Transverse colon (tissue), 4 donors: ENCODE results near the gene GRM8. TPM values are rescaled to one million over a fixed set of nuclear protein-coding genes. Genes with fewer than 3 reads are reported as not detected.

Source experiments
- DNase-seq: peaks from one replicate; pipeline ENCODE4 v3.0.0-alpha.2; 2019
- H3K27ac ChIP-seq, 4 donors: fragments of 200-600 bp; sonication (generic); 2 replicates each; pipeline ENCODE4 v1.5.1; 2016 to 2018; ENCODE audit warnings: inconsistent platforms in 4 of 4
- H3K27me3 ChIP-seq: fragments of 200-600 bp; sonication (generic); 2 replicates; pipeline ENCODE4 v1.5.1; 2017; ENCODE audit warnings: inconsistent platforms
- H3K36me3 ChIP-seq, 4 donors: fragments of 200-600 bp; sonication (generic); 2 replicates each; pipeline ENCODE4 v1.5.1; 2017 to 2019; ENCODE audit warnings: inconsistent platforms in 4 of 4
- H3K4me1 ChIP-seq, 4 donors: fragments of 200-600 bp; sonication (generic); 2 replicates each; pipeline ENCODE4 v1.5.1; 2017 to 2020; ENCODE audit warnings: inconsistent platforms in 4 of 4
- H3K4me3 ChIP-seq, 4 donors: fragments of 200-600 bp; sonication (generic); 1 replicate in 1 of 4; 2 replicates in 3 of 4; pipeline versions ENCODE4 v1.5.1 to v1.6.1; 2017 to 2019; ENCODE audit warnings: inconsistent platforms in 4 of 4
- H3K9me3 ChIP-seq, 2 donors: fragments of 200-600 bp; sonication (generic); 2 replicates each; pipeline ENCODE4 v1.5.1; 2017 to 2019; ENCODE audit warnings: inconsistent platforms in 2 of 2
- EP300 ChIP-seq: sonication (generic); formaldehyde crosslinking; IDR thresholded peaks from one replicate; pipeline ENCODE4 v1.6.1; 2017; ENCODE audit warnings: antibody characterized with exemption, low read depth
- POLR2A ChIP-seq: fragments of 450-650 bp; IDR thresholded peaks from one replicate; pipeline ENCODE4 v1.6.1; 2016; ENCODE audit warnings: antibody characterized with exemption, mild to moderate bottlenecking, moderate library complexity
- POLR2AphosphoS5 ChIP-seq, 3 donors: sonication (generic); formaldehyde crosslinking; IDR thresholded peaks; one replicate each; pipeline ENCODE4 v1.6.1; 2016; ENCODE audit warnings: antibody characterized with exemption in 3 of 3
- WGBS, 2 donors: methylation state at CpG; one replicate each; pipeline ENCODE4 v1.1.5; 2018; ENCODE audit warnings: low coverage in 1 of 2; 5-methylcytosine and 5-hydroxymethylcytosine counted together
- in situ Hi-C, 4 donors: fragments of 200-750 bp; cut with MboI; loops; one replicate each; pipeline versions ENCODE4 v1.15.0 to v1.15.1; 2017; ENCODE audit warnings: low sequenced_read_pairs in 3 of 4, low pct_ligation_motif_present in 1 of 4, low pct_unique_long_range_greater_than_20kb in 1 of 4
- intact Hi-C: fragments of 100-400 bp; cut with DNase I; formaldehyde crosslinking; loops from one replicate; pipeline ENCODE4 v1.15.1; 2023; ENCODE audit warnings: low total_unique reads
- total RNA-seq, 4 donors: library from RNA; depleted of rRNA; stranded (reverse); fragments of >200 nt; gene quantifications; one replicate each; pipeline ENCODE4 v1.1.0, GENCODE V29; 2016
- TF ChIP-seq, protein P1 (sequence below), 5 experiments: fragments of 200-600 bp in 3 of 5; fragments of 450-650 bp in 2 of 5; sonication (generic) in 3 of 5; IDR thresholded peaks; 1 replicate in 2 of 5; 2 replicates in 3 of 5; pipeline ENCODE4 v1.5.1; 2016 to 2017; ENCODE audit warnings: antibody characterized with exemption in 5 of 5, inconsistent platforms in 3 of 5, mild to moderate bottlenecking in 2 of 5, moderate library complexity in 1 of 5

GRM8 gene
- total RNA-seq, 4 donors from 2014 or later: 0.68 to 9.7 (median 2.9) TPM

DNA sequence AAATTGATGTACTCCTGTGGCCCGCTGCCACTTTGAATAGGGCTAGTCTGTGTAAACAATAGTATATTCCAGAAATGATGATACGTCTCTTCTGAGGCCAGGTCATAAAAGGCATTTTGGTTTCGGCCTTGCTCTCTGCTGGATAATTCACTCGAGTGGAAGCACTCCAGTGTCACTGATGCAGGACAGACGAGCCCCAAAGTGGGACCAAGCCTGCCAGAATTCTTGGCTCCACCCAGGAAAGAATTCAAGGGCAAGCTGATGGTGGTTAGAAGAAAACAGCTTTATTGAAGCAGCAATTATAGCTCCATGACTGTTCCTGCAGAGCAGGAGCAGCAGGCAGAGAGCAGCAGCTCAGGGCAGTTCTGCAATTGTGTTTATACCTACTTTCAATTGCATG, 717.6 kb downstream of the GRM8 start:
- H3K9me3 ChIP-seq: no peaks in the 10 kb centered on the region
- H3K36me3 ChIP-seq: no peaks in the 10 kb centered on the region
- intact Hi-C loops (no loop called here), in situ Hi-C loops (no loop called here)
- WGBS, 2 donors: 65% methylated on average over 5 of the region's 5 CpGs; no CpG with 5 or more reads in 1 of the 2 donors
- no peaks in the 10 kb centered on the region for H3K4me1 ChIP-seq
- H3K4me3 ChIP-seq: no peak overlapping the region
- H3K27me3 ChIP-seq: no peaks in the 10 kb centered on the region
- TF ChIP-seq POLR2A (no peak), EP300 (no peak), POLR2AphosphoS5 (IDR thresholded peaks at IDR 0.05) (no peak)
- DNase-seq: no peak
- H3K27ac ChIP-seq: no peak overlapping the region

DNA sequence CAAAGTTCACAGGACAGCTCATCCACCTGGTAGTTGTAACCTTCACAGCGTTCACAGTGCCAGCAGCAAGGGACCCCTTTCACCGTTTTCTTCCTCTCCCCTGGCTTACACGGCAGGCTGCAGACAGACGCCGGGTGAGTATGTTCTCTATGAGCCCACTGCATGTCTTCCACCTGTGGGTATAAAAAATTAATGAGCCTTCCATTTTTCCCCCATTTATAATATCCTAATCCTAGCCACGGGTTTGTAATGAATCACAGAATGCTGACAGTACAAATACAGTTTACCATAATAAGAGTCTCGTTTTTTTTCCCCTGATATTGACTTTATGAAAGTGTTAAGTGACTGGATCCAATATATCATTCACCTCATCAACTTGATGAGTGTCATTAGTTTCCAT, 719.0 kb downstream of the GRM8 start:
- intact Hi-C loops (no loop called here), in situ Hi-C loops (no loop called here)
- H3K36me3 ChIP-seq: no peaks in the 10 kb centered on the region
- DNase-seq: no peak
- H3K27me3 ChIP-seq: no peaks in the 10 kb centered on the region
- no peak overlapping the region for H3K27ac ChIP-seq
- TF ChIP-seq, protein P1, sequence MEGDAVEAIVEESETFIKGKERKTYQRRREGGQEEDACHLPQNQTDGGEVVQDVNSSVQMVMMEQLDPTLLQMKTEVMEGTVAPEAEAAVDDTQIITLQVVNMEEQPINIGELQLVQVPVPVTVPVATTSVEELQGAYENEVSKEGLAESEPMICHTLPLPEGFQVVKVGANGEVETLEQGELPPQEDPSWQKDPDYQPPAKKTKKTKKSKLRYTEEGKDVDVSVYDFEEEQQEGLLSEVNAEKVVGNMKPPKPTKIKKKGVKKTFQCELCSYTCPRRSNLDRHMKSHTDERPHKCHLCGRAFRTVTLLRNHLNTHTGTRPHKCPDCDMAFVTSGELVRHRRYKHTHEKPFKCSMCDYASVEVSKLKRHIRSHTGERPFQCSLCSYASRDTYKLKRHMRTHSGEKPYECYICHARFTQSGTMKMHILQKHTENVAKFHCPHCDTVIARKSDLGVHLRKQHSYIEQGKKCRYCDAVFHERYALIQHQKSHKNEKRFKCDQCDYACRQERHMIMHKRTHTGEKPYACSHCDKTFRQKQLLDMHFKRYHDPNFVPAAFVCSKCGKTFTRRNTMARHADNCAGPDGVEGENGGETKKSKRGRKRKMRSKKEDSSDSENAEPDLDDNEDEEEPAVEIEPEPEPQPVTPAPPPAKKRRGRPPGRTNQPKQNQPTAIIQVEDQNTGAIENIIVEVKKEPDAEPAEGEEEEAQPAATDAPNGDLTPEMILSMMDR (IDR thresholded peaks at IDR 0.05): no peak
- no peak for TF ChIP-seq POLR2AphosphoS5 (IDR thresholded peaks at IDR 0.05)
- no peak for TF ChIP-seq EP300
- TF ChIP-seq POLR2A: no peak
- 61 to 77% methylated on average over 2 to 7 of the region's 7 CpGs for WGBS, 2 donors
- no peaks in the 10 kb centered on the region for H3K9me3 ChIP-seq
- no peaks in the 10 kb centered on the region for H3K4me1 ChIP-seq
- no peak overlapping the region for H3K4me3 ChIP-seq

DNA sequence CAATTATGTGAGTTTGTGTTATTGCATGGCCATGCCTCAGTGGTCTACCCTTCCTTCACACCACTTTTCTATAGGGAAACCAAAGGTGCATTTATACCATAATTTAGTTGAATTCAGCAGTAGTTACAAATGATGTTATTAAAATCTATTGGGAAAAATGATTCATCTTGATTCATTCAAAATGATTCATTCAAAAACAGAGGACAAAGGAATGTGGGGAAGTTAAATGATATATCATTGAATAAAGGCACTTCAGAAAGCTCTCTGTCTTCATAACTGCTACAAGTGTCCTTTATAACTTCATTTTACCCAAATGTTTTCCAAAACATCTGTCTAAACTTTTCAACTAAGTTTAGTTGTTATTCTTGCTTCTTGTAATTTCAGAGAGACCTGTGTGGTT, 722.9 kb downstream of the GRM8 start:
- DNase-seq: no peak
- TF ChIP-seq, protein P1 (IDR thresholded peaks at IDR 0.05): no peak
- TF ChIP-seq POLR2AphosphoS5 (IDR thresholded peaks at IDR 0.05): no peak
- TF ChIP-seq EP300: no peak
- TF ChIP-seq POLR2A: no peak
- Histone ChIP-seq H3K27me3 (no peaks in the 10 kb centered on the region), H3K4me1 (no peaks in the 10 kb centered on the region), H3K36me3 (no peaks in the 10 kb centered on the region), H3K4me3 (no peak overlapping the region), H3K27ac (no peak overlapping the region), H3K9me3 (no peaks in the 10 kb centered on the region)
- intact Hi-C loops (no loop called here), in situ Hi-C loops (no loop called here)

DNA sequence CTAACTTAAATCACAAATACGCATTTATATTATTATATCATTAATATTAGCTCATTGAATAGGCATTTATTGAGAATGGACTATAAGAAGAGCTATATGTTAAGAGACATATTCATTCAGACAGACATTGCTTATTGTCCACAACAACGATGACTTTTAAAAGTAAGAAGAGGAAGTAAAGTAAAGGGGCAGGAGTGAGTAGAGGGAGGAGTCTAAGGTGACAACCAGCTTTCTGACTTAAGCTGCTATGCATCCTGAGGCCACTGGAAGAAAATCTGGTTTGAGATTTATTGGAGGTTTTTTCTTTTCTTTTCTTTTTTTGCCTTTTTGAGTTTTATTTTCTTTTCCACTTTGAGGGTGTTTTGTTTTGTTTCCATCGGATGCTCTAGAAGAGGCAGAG, 723.5 kb downstream of the GRM8 start:
- DNase-seq: no peak
- Histone ChIP-seq H3K9me3 (no peaks in the 10 kb centered on the region), H3K4me1 (no peaks in the 10 kb centered on the region), H3K4me3 (no peak overlapping the region), H3K36me3 (no peaks in the 10 kb centered on the region), H3K27ac (no peak overlapping the region), H3K27me3 (no peaks in the 10 kb centered on the region)
- in situ Hi-C loops: no loop called here
- 78 to 82% methylated on average over 3 of the region's 3 CpGs for WGBS, 2 donors
- intact Hi-C loops: no loop called here
- TF ChIP-seq POLR2A (no peak), EP300 (no peak), POLR2AphosphoS5 (IDR thresholded peaks at IDR 0.05) (no peak)
- TF ChIP-seq, protein P1 (IDR thresholded peaks at IDR 0.05): no peak

DNA sequence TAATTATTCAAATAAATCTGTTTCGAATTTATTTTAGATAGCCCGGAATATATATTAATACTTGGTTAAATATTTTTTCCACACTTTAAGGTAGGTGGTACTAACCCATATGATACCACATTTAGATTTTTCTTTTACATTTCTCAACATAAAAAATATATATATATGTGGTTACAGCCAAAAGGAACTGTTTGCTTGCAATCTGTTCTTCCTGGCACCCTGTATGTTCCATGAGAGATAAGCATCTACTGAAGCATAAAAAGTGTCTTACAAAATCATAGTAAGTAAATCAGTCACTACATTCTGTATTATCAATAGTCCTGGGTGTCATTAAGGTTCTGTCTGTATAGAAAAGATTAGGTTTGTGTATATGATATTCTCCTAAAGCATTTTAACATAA, 726.8 kb downstream of the GRM8 start:
- Histone ChIP-seq H3K4me3 (no peak overlapping the region), H3K4me1 (no peaks in the 10 kb centered on the region), H3K27me3 (no peaks in the 10 kb centered on the region), H3K36me3 (no peaks in the 10 kb centered on the region), H3K9me3 (no peaks in the 10 kb centered on the region), H3K27ac (no peak overlapping the region)
- intact Hi-C loops: no loop called here
- TF ChIP-seq POLR2AphosphoS5 (IDR thresholded peaks at IDR 0.05) (no peak), EP300 (no peak), POLR2A (no peak)
- TF ChIP-seq, protein P1 (IDR thresholded peaks at IDR 0.05): no peak
- DNase-seq: no peak
- in situ Hi-C loops: no loop called here
- WGBS, 2 donors: 82 to 100% methylated on average over 2 of the region's 2 CpGs
